Activated gamma-delta T cell treated with Interleukin-2 at 50 U/mL for 16 hours (primary cell): ENCODE measurements around the gene NAT16.
A peak's percentile ranks its signal among the peaks of the same experiment; 100 is the strongest.
"Not testable (repeated sequence)": the region's sequence is repeated elsewhere in the genome, so short reads cannot be mapped to it uniquely, and the experiment has no call there.

ENCODE experiments used
- DNase-seq: peaks from one replicate; pipeline ENCODE4 v3.0.0-alpha.2; 2020

The NAT16 gene

GRCh38 chr7:101156866-101157589 is 23.1 kb downstream of the NAT16 start:
- DNase-seq: no peak

GRCh38 chr7:101156277-101156676 is 23.8 kb downstream of the NAT16 start:
- DNase-seq: no peak

- DNase-seq: no peak
Observed at GRCh38 chr7:101155303-101155702, 24.8 kb downstream of the NAT16 start.

- no peak for DNase-seq
Observed at GRCh38 chr7:101154693-101155102, 25.4 kb downstream of the NAT16 start.

GRCh38 chr7:101153969-101154692 is 26.0 kb downstream of the NAT16 start, which contains the start of gene AP1S1:
Gene AP1S1, plus strand, starts transcription at chr7:101154476. Its CDS starts 39 bp downstream, at chr7:101154515.
- DNase-seq: peak; percentile 80

- DNase-seq: no peak
Observed at GRCh38 chr7:101151908-101152651, 28.0 kb downstream of the NAT16 start.

- no peak for DNase-seq
Observed at GRCh38 chr7:101140746-101141382, 39.2 kb downstream of the NAT16 start.

- no peak for DNase-seq
Observed at GRCh38 chr7:101140339-101140699, 39.8 kb downstream of the NAT16 start.

GRCh38 chr7:101138213-101138870 is 41.8 kb downstream of the NAT16 start:
- peak; percentile 87 for DNase-seq

GRCh38 chr7:101137651-101138212 is 42.4 kb downstream of the NAT16 start:
- no peak for DNase-seq

- DNase-seq: no peak
Observed at GRCh38 chr7:101134399-101134980, 45.6 kb downstream of the NAT16 start.

GRCh38 chr7:101133621-101134398 is 46.3 kb downstream of the NAT16 start:
- DNase-seq: no peak

GRCh38 chr7:101132626-101133600 is 47.2 kb downstream of the NAT16 start:
- DNase-seq: not testable (repeated sequence)

GRCh38 chr7:101129603-101130117 is 50.4 kb downstream of the NAT16 start:
- no peak for DNase-seq

- no peak for DNase-seq
Observed at GRCh38 chr7:101128040-101128834, 51.9 kb downstream of the NAT16 start.

- no peak for DNase-seq
Observed at GRCh38 chr7:101127460-101128039, 52.5 kb downstream of the NAT16 start.

GRCh38 chr7:101126651-101127459 is 53.2 kb downstream of the NAT16 start, which contains the start of gene SERPINE1:
Gene SERPINE1, plus strand, starts transcription at chr7:101127104. Its CDS starts 1,290 bp downstream, at chr7:101128394.
- DNase-seq: peak; percentile 68
